ENCODE data around the gene MOCS3. TPM values are rescaled to one million over a fixed set of nuclear protein-coding genes. Genes with fewer than 3 reads are reported as not detected.
"Not testable (repeated sequence)": the region's sequence is repeated elsewhere in the genome, so short reads cannot be mapped to it uniquely, and the experiment has no call there.

MOCS3 gene
- total and polyA plus RNA-seq, 2 donors (not counting 1 experiment from before 2014, with no cell fraction given): 0.91 to 7.6 TPM

- no peak overlapping the region for H3K9ac ChIP-seq (ENCODE audit: low read length)
- 87% methylated on average over 20 of the region's 20 CpGs for WGBS (ENCODE audit: insufficient coverage)
- peaks cover 0 to 4% of the 10 kb centered on the region in 2 donors for H3K4me1 ChIP-seq (ENCODE audit: control insufficient read depth in 2 of 2, insufficient read depth in 2 of 2, low read length in 2 of 2)
- ATAC-seq (ENCODE audit: low read depth) (no peak), DNase-seq (no peak)
- H3K4me2 ChIP-seq (replicated peaks; ENCODE audit: low read depth, low read length, poor library complexity, severe bottlenecking): no peak overlapping the region
- H3K27ac ChIP-seq (ENCODE audit: low read length in 2 of 2): no peak overlapping the region
- ChIA-PET POLR2A (no interaction called here), CTCF (interaction anchor here (1.2 kb wide), 1 partner anchor 10 kb away, joined by 4 read pairs; no protein-coding TSS in a partner anchor)
- no peaks in the 10 kb centered on the region for H3K9me3 ChIP-seq (ENCODE audit: control extremely low read depth in 1 of 3, control insufficient read depth in 2 of 3, insufficient read depth in 1 of 3, low read length in 2 of 3)
- no peaks in the 10 kb centered on the region for H4K20me1 ChIP-seq (ENCODE audit: control insufficient read depth, insufficient read depth, low read length, poor library complexity, severe bottlenecking)
- TF ChIP-seq EZH2 (IDR thresholded peaks at IDR 0.05; ENCODE audit: borderline replicate concordance, insufficient read depth, low read depth, low read length, poor library complexity, severe bottlenecking) (no peak), CTCF (IDR thresholded peaks at IDR 0.05) (no peak)
- H3K4me3 ChIP-seq (ENCODE audit: control extremely low read depth in 1 of 5, extremely low read depth in 1 of 5, insufficient read depth in 1 of 5, low read depth in 2 of 5, low read length in 4 of 5): no peak overlapping the region
- H3K27me3 Mint-ChIP-seq: peaks cover 40% of the 10 kb centered on the region
- H3K9me3 Mint-ChIP-seq (ENCODE audit: insufficient read depth): no peaks in the 10 kb centered on the region
- no peak overlapping the region for H2AFZ ChIP-seq (ENCODE audit: insufficient read depth, low read depth, low read length, poor library complexity, severe bottlenecking)
- peaks cover 0 to 26% (median 3%) of the 10 kb centered on the region in 4 experiments for H3K27me3 ChIP-seq (replicated peaks in 1 of 4; ENCODE audit: control extremely low read depth in 1 of 4, control insufficient read depth in 3 of 4, insufficient read depth in 4 of 4, low read length in 3 of 4)
- no peaks in the 10 kb centered on the region for H3K79me2 ChIP-seq (ENCODE audit: control insufficient read depth, insufficient read depth, low read length)
- peaks cover 3% of the 10 kb centered on the region for H3K4me1 Mint-ChIP-seq
- intact Hi-C loops (cut with micrococcal nuclease): no loop called here
- no peaks in the 10 kb centered on the region for H3K36me3 ChIP-seq (replicated peaks in 1 of 2; ENCODE audit: control extremely low read depth in 1 of 2, control insufficient read depth in 1 of 2, extremely low read depth in 1 of 2, insufficient read depth in 2 of 2, low read length in 1 of 2)
- no peak overlapping the region for H3K4me3 Mint-ChIP-seq
- H3K27ac Mint-ChIP-seq: no peak overlapping the region
Measured at GRCh38 chr20:50977066-50978021, 18.7 kb downstream of the MOCS3 start.

DNA sequence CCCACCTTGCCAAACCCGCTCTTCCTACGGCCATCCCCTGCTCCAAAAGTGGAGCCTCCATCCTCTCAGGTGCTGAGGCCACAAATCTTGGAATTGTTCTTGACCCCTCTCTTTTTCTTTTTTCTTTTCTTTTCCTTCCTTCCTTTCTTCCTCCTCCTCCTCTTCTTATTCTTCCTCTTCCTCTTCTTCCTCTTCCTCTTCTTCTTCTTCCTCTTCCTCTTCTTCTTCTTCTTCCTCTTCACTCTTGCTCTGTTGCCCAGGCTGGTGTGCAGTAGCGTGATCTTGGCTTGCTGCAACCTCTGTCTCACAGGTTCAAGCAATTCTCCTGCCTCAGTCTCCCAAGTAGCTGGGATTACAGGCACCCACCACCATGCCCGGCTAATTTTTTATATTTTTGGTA is 19.9 kb downstream of the MOCS3 start:
- H2AFZ ChIP-seq (ENCODE audit: insufficient read depth, low read depth, low read length, poor library complexity, severe bottlenecking); H3K9ac ChIP-seq (ENCODE audit: low read length); H3K27ac Mint-ChIP-seq; H3K4me3 ChIP-seq (ENCODE audit: control extremely low read depth in 1 of 5, extremely low read depth in 1 of 5, insufficient read depth in 1 of 5, low read depth in 2 of 5, low read length in 4 of 5); H4K20me1 ChIP-seq (ENCODE audit: control insufficient read depth, insufficient read depth, low read length, poor library complexity, severe bottlenecking); H3K79me2 ChIP-seq (ENCODE audit: control insufficient read depth, insufficient read depth, low read length); H3K9me3 ChIP-seq (ENCODE audit: control extremely low read depth in 1 of 3, control insufficient read depth in 2 of 3, insufficient read depth in 1 of 3, low read length in 2 of 3); H3K9me3 Mint-ChIP-seq (ENCODE audit: insufficient read depth); H3K4me2 ChIP-seq (replicated peaks; ENCODE audit: low read depth, low read length, poor library complexity, severe bottlenecking); H3K4me3 Mint-ChIP-seq; H3K27ac ChIP-seq (ENCODE audit: low read length in 2 of 2); ATAC-seq (ENCODE audit: low read depth); intact Hi-C loops (cut with micrococcal nuclease); H3K4me1 ChIP-seq (ENCODE audit: control insufficient read depth in 2 of 2, insufficient read depth in 2 of 2, low read length in 2 of 2); H3K36me3 ChIP-seq (replicated peaks in 1 of 2; ENCODE audit: control extremely low read depth in 1 of 2, control insufficient read depth in 1 of 2, extremely low read depth in 1 of 2, insufficient read depth in 2 of 2, low read length in 1 of 2); DNase-seq; POLR2A ChIA-PET; H3K4me1 Mint-ChIP-seq: not testable (repeated sequence)
- 100% methylated on average over 2 of the region's 4 CpGs for WGBS (ENCODE audit: insufficient coverage)
- peaks cover 0 to 27% (median 2%) of the 10 kb centered on the region in 4 experiments for H3K27me3 ChIP-seq (replicated peaks in 1 of 4; ENCODE audit: control extremely low read depth in 1 of 4, control insufficient read depth in 3 of 4, insufficient read depth in 4 of 4, low read length in 3 of 4)
- H3K27me3 Mint-ChIP-seq: peaks cover 42% of the 10 kb centered on the region
- CTCF ChIA-PET: interaction anchor here (0.9 kb wide), 1 partner anchor 10 kb away, joined by 3 read pairs; no protein-coding TSS in a partner anchor

Data from B cell (primary cell).